HL-60 (cell line): ENCODE results near the gene ATF6B.

Source experiments
- POLR2AphosphoS5 ChIP-seq: IDR thresholded peaks from 2 replicates; pipeline ENCODE4 v1.6.1; 2012; ENCODE audit warnings: low read depth
- TF ChIP-seq, protein P1 (sequence below): IDR thresholded peaks from one replicate; pipeline ENCODE4 v1.5.1; 2011; ENCODE audit warnings: low read length, control low read depth, inconsistent platforms; ENCODE audit not compliant: insufficient read depth

DNA sequence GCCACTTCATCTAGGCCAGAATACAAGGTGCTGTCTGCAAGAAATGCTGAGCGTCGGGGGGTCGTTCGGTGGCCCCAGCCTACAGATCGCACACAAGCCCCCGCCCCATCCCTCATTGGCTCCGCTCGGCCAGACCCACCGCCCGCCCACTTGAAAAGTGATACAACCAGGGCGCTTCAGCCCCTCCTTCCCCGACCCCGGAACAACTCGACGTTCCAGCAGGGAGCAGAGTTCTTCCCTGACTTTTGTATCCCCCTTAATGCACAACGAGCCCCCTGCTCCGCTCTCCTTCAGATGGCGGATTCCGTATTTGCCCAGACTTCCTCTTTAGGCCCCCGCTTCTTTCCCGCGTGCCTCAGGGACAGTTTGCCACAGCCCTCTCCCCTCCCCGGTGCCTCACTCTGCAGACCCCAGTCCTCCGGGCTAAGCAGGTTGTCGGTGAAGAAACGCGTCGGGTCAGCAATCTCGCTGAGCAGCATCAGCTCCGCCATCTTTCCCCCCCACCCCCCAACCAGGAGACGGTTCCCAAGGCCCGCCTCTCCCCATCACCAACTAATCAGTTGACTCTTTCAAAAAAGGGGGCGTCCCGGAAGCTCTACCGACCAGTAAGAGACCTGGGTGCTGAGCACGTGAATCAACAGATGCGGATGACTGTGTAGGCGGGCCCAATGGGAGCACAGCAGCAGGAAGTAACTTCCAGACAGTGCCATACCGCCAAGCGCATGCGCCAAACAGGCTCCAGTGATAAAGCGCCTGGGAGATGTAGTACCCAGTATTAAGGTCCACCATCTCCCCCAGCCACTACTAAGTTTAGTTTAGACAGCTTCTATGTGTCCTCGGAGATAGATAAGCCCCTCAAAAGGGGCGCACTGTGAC, at the start of gene ATF6B:
- TF ChIP-seq, protein P1, sequence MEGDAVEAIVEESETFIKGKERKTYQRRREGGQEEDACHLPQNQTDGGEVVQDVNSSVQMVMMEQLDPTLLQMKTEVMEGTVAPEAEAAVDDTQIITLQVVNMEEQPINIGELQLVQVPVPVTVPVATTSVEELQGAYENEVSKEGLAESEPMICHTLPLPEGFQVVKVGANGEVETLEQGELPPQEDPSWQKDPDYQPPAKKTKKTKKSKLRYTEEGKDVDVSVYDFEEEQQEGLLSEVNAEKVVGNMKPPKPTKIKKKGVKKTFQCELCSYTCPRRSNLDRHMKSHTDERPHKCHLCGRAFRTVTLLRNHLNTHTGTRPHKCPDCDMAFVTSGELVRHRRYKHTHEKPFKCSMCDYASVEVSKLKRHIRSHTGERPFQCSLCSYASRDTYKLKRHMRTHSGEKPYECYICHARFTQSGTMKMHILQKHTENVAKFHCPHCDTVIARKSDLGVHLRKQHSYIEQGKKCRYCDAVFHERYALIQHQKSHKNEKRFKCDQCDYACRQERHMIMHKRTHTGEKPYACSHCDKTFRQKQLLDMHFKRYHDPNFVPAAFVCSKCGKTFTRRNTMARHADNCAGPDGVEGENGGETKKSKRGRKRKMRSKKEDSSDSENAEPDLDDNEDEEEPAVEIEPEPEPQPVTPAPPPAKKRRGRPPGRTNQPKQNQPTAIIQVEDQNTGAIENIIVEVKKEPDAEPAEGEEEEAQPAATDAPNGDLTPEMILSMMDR = no peak
- peak; percentile 58; the same call in 1 of the 2 replicates for TF ChIP-seq POLR2AphosphoS5
